Right ventricle myocardium inferior (tissue), 1 donor: ENCODE measurements around the gene NCS1. TPM values are rescaled to one million over a fixed set of nuclear protein-coding genes. Genes with fewer than 3 reads are reported as not detected.

Source experiments
- ATAC-seq: fragments of 200-7000 bp; cut with Tn5 transposase; one replicate; pipeline ENCODE4 v1.9.1; 2020; ENCODE audit warnings: mild to moderate bottlenecking, moderate library complexity
- DNase-seq: peaks from one replicate; pipeline ENCODE4 v3.0.0; 2021; ENCODE audit errors: missing footprints
- intact Hi-C: fragments of 100-400 bp; cut with DNase I; formaldehyde crosslinking; loops from one replicate; pipeline ENCODE4 v1.11.0; 2022
- total RNA-seq: library from RNA; stranded (reverse); fragmentation: NEBNext Ultra II Directional; extraction: Animal tissue kit (Norgen Biotek cat#: 25700); gene quantifications from one replicate; pipeline ENCODE4 v1.2.1, GENCODE V29; 2021
- donor health status: DM: no; HTN: yes; CAD: no; lungs with severe emphysema.

NCS1 gene
- total RNA-seq, 1 donor from 2014 or later: 5.0 TPM

DNA sequence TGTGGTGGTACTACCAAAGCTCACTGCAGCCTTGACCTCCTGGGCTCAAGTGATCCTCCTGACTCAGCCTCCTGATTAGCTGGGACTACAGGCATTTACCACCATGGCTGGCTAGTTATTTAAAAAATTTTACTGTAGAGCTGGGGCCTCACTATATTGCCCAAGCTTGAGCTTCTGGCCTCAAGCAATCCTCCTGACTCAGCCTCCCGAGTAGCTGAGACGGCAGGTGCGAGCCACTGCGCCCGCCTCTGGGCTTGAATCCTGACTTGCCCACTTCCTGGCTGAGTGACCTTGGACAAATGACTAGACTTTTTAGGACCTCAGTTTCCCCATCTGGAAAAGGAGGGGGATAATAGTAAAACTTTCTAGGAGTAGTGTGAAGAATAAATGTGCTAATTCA is 32.1 kb downstream of the NCS1 start:
- intact Hi-C loops: no loop called here
- ATAC-seq: no peak
- peak; percentile 55 for DNase-seq

GRCh38 chr9:130204959-130205358 is 32.8 kb downstream of the NCS1 start:
- intact Hi-C loops: no loop called here
- ATAC-seq (no peak), DNase-seq (peak; percentile 1)

GRCh38 chr9:130205912-130206311 is 33.7 kb downstream of the NCS1 start:
- intact Hi-C loops: no loop called here
- ATAC-seq (no peak), DNase-seq (no peak)

GRCh38 chr9:130206579-130206978 is 34.4 kb downstream of the NCS1 start:
- intact Hi-C loops: no loop called here
- DNase-seq: no peak
- ATAC-seq: no peak

- intact Hi-C loops: no loop called here
- ATAC-seq: no peak
- no peak for DNase-seq
Observed at GRCh38 chr9:130207241-130207992, 35.2 kb downstream of the NCS1 start.

DNA sequence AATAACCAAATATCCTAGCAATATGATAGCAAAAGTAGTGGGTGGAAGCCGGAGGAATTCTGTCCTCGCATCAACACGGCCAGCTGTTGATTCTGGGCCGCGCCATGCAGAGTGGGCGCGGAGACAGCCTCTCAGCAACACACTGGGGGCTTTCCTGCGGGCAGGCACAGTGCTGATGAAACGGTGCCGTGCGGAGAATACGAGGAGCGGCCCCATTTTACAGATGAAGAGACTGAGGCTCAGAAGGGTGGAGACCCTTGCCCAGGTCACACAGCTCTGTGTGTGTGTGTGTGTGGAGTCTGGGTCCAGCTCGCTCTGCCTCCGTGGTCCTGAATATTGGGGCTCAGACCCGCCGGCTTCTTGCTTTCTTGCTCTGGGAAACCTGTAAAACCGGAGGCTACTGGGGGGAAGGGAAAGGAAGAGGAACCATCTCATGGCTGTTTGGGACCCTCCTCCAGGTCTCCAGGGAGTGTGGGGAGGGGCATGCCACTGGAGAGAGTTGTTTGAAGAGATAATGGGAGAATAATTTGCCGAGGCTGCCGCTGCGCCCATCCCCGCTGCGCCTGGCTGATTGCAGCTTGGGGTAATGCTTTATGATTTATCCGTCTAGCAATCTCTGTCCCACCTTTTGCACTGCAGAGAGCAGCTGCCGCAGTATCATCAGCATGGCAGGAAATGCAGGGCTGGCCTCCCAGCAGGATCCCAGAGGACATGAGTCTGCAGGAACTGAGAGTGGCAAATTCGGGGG is 36.6 kb downstream of the NCS1 start:
- intact Hi-C loops: no loop called here
- no peak for DNase-seq
- ATAC-seq: no peak

GRCh38 chr9:130209422-130209821 is 37.2 kb downstream of the NCS1 start:
- no peak for ATAC-seq
- intact Hi-C loops: no loop called here
- DNase-seq: no peak

GRCh38 chr9:130211548-130212226 is 39.5 kb downstream of the NCS1 start:
- intact Hi-C loops: no loop called here
- ATAC-seq (no peak), DNase-seq (no peak)

- no peak for DNase-seq
- intact Hi-C loops: no loop called here
- ATAC-seq: no peak
Observed at GRCh38 chr9:130212543-130213297, 40.5 kb downstream of the NCS1 start.

- intact Hi-C loops: no loop called here
- no peak for ATAC-seq
- DNase-seq: no peak
Observed at GRCh38 chr9:130213911-130214761, 41.9 kb downstream of the NCS1 start.

DNA sequence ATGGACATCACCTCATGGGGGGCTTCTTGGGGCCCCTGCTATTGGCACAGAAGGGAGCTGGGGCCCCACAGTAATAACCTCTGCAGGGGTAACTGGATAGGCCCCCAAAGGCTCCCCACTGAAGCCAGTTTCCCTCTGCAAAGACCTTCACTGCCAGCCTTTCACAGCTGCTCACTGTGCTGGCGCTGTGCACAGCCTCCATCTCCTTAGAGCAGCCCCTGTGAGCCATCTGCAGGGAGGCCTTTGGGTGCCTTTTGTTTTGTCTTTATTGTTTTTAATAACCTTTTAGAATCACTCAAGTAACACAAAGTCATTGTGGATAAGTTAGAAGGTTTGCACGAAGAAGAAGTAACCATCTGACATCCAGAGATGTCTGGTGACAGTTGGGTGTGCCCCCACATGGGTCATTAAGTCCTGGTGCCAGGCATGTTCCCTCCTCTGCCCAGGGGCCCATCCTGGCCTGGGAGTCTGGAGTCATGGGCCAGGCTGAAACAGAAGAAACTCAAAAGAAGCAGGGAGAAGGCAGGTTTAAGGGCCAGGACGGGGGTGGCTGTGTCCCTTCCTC is 42.7 kb downstream of the NCS1 start:
- DNase-seq: no peak
- no peak for ATAC-seq

DNA sequence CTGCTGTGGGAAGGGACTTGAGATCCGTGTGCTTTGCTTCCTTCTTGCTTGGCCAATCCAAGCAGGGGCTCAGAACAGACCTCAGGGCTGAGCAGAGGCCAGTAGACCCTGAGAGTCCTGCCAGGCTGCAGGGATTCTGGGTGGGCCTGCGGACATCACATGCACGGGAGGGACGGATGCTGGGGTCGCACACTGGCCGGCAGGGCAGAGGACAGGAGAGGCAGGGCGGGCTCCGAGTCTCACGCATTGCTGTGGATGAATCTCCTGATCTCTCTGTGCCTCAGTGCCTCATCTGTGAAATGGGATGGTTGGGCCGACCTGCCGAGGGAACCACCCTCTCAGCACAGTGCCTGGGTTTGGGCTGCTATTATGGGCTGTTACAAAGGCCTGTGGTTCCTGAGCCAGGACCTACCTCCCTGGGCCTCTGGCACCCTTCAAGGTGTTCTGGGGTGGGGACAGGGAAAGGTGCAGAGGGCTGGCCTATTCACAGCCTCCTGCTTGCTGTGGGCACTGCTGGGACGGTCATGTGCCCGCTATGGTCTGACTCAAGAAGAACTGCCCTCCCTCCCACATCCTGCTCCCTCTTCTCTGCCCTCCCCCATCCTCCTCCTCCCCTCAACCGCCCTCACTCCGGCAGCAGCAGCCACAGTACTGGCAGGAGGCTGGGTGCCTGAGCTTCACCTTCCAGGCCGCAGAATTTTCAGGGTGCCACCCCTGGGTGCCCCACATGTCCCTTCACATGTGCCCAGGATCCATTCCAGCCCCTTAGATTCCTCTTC is 43.3 kb downstream of the NCS1 start:
- ATAC-seq (no peak), DNase-seq (no peak)
- intact Hi-C loops: no loop called here

More for the DNA sequence above, 42.7 kb downstream of the NCS1 start:
- intact Hi-C loops: no loop called here

GRCh38 chr9:130217838-130218237 is 45.6 kb downstream of the NCS1 start:
- DNase-seq (no peak), ATAC-seq (no peak)
- intact Hi-C loops: no loop called here

DNA sequence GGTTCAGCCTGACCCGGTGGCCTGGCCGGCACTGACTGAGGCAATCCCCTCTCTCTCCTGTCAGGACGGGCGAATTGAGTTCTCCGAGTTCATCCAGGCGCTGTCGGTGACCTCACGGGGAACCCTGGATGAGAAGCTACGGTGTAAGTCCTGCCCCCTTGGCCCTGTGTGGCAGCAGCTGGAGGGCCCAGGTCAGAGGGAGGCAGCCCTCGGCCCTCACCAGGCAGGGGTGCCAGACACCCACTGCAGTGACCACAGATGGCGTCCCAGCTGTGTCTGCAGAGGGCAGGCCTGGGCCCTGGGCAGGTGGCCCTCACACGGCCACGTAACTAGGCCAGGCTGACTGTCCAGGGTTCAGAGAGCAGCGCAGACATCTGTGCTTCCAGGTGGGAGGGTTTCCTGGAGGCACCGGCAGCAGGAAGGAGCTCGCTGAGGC is 47.5 kb downstream of the NCS1 start:
- intact Hi-C loops: no loop called here
- ATAC-seq: no peak
- no peak for DNase-seq

DNA sequence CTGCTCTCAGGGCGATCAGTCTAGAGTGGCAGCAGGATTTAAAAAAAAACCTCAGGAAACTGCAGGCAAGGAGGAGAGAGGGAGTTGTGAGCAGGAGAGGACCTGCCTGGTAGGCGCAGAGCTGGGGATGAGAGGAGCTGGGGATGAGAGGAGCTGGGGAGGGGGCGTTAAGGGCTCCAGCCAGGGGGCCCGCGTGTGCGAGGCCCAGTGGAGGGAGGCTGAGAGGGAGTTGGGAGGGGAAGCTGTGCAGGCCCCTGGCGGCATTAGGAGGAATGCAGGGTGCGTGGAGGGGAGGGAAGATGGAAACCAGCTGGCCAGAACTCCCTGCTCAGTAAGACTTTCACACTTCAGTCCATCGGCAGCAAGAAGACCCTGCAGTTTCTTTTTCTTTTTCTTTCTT is 48.1 kb downstream of the NCS1 start:
- ATAC-seq: peak; percentile 50
- intact Hi-C loops: no loop called here

GRCh38 chr9:130222833-130223232 is 50.6 kb downstream of the NCS1 start:
- intact Hi-C loops: no loop called here
- DNase-seq (no peak), ATAC-seq (no peak)

More for the DNA sequence above, 48.1 kb downstream of the NCS1 start:
- DNase-seq: no peak

DNA sequence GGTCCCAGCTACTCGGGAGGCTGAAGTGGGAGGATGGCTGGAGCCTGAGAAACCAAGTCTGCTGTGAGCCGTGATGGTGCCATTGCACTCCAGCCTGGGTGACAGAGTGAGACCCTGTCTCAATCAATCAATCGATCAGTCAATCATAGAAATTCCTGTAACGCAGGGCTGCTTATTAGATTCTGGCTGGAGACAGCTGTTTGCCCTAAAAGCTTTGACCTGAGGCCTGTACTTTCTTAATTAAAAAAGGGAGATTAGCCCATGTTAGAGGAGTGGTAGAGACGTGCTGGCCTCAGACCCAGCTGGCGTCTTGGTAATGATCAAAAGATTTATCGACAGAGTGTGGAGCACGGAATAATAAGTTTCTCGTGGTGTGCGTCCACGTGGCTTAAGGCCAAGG is 52.9 kb downstream of the NCS1 start:
- intact Hi-C loops: no loop called here
- ATAC-seq: no peak
- no peak for DNase-seq
